Raji (cell line): ENCODE results near the gene RPL19.

ENCODE experiments used
- POLR2A ChIP-seq: IDR thresholded peaks from 2 replicates; pipeline ENCODE4 v1.6.1; 2011; ENCODE audit warnings: low read depth, low read length, control low read depth; ENCODE audit not compliant: insufficient read depth

Gene RPL19

GRCh38 chr17:39167476-39167875 lies 32.6 kb upstream of the RPL19 start:
- no peak for TF ChIP-seq POLR2A

- no peak for TF ChIP-seq POLR2A
Measured at GRCh38 chr17:39169101-39169500, 31.0 kb upstream of the RPL19 start.

- TF ChIP-seq POLR2A: no peak
Measured at GRCh38 chr17:39169518-39169917, 30.6 kb upstream of the RPL19 start.

GRCh38 chr17:39170109-39170508 lies 30.0 kb upstream of the RPL19 start:
- TF ChIP-seq POLR2A: no peak

- TF ChIP-seq POLR2A: no peak
Measured at GRCh38 chr17:39170558-39170957, 29.5 kb upstream of the RPL19 start.

- no peak for TF ChIP-seq POLR2A
Measured at GRCh38 chr17:39171933-39172332, 28.1 kb upstream of the RPL19 start.

- TF ChIP-seq POLR2A: no peak
Measured at GRCh38 chr17:39173080-39173479, 27.0 kb upstream of the RPL19 start.

GRCh38 chr17:39173526-39174274 lies 26.4 kb upstream of the RPL19 start:
- TF ChIP-seq POLR2A: no peak

GRCh38 chr17:39174920-39175694 lies 25.0 kb upstream of the RPL19 start:
- no peak for TF ChIP-seq POLR2A

GRCh38 chr17:39175695-39176093 lies 24.4 kb upstream of the RPL19 start:
- no peak for TF ChIP-seq POLR2A

- no peak for TF ChIP-seq POLR2A
Measured at GRCh38 chr17:39177256-39177655, 22.8 kb upstream of the RPL19 start.

- TF ChIP-seq POLR2A: no peak
Measured at GRCh38 chr17:39178536-39178935, 21.5 kb upstream of the RPL19 start.

- no peak for TF ChIP-seq POLR2A
Measured at GRCh38 chr17:39181303-39181702, 18.8 kb upstream of the RPL19 start.

- TF ChIP-seq POLR2A: no peak
Measured at GRCh38 chr17:39183045-39183444, 17.0 kb upstream of the RPL19 start.

GRCh38 chr17:39183720-39184119 lies 16.4 kb upstream of the RPL19 start:
- TF ChIP-seq POLR2A: no peak

GRCh38 chr17:39186481-39187002 lies 13.5 kb upstream of the RPL19 start:
- TF ChIP-seq POLR2A: no peak
